ENCODE measurements around the gene NEK8.

The NEK8 gene

GRCh38 chr17:28745786-28746411, 17.3 kb downstream of the NEK8 start:
- DNase-seq = peak; percentile 66

- DNase-seq = no peak
Observed at GRCh38 chr17:28746611-28747050, 18.0 kb downstream of the NEK8 start.

- DNase-seq = no peak
Observed at GRCh38 chr17:28747051-28747691, 18.6 kb downstream of the NEK8 start.

GRCh38 chr17:28747801-28748750, 19.5 kb downstream of the NEK8 start:
- DNase-seq = no peak

GRCh38 chr17:28748852-28749515, 20.4 kb downstream of the NEK8 start:
- DNase-seq = no peak

GRCh38 chr17:28749516-28750177, 21.1 kb downstream of the NEK8 start:
- no peak for DNase-seq

- DNase-seq = peak; percentile 84
Observed at GRCh38 chr17:28750178-28751047, 21.8 kb downstream of the NEK8 start.

- no peak for DNase-seq
Observed at GRCh38 chr17:28751600-28752366, 23.2 kb downstream of the NEK8 start.

- no peak for DNase-seq
Observed at GRCh38 chr17:28755486-28755885, 26.9 kb downstream of the NEK8 start.

- DNase-seq = no peak
Observed at GRCh38 chr17:28756049-28756804, 27.6 kb downstream of the NEK8 start.

- DNase-seq = no peak
Observed at GRCh38 chr17:28758411-28759121, 30.0 kb downstream of the NEK8 start.

- no peak for DNase-seq
Observed at GRCh38 chr17:28759256-28759865, 30.8 kb downstream of the NEK8 start.

GRCh38 chr17:28760601-28761562, 32.3 kb downstream of the NEK8 start:
- peak; percentile 35 for DNase-seq

- no peak for DNase-seq
Observed at GRCh38 chr17:28763137-28763799, 34.7 kb downstream of the NEK8 start.

GRCh38 chr17:28763804-28764266, 35.2 kb downstream of the NEK8 start:
- DNase-seq = peak; percentile 57

GRCh38 chr17:28765038-28765437, 36.5 kb downstream of the NEK8 start:
- no peak for DNase-seq

- DNase-seq = no peak
Observed at GRCh38 chr17:28773736-28774135, 45.1 kb downstream of the NEK8 start.

Data from T1000 (cell line).